H1 (cell line): ENCODE measurements around the gene CHST1. TPM values are rescaled to one million over a fixed set of nuclear protein-coding genes. Genes with fewer than 3 reads are reported as not detected.

ENCODE experiments used
- CHD7 ChIP-seq: fragments of 300-600 bp; sonication (generic); IDR thresholded peaks from 2 replicates; pipeline ENCODE4 v1.7.1; 2012; ENCODE audit warnings: low read length, moderate library complexity, mild to moderate bottlenecking, inconsistent platforms; ENCODE audit not compliant: insufficient replicate concordance
- GABPA ChIP-seq: IDR thresholded peaks from 2 replicates; pipeline ENCODE4 v1.6.1; 2011; ENCODE audit warnings: mild to moderate bottlenecking, low read length, moderate library complexity, borderline replicate concordance; ENCODE audit not compliant: insufficient read depth
- HDAC6 ChIP-seq: IDR thresholded peaks from one replicate; pipeline ENCODE4 v1.7.1; 2012; ENCODE audit warnings: low read depth, mild to moderate bottlenecking, inconsistent platforms, low read length, moderate library complexity
- POU5F1 ChIP-seq: IDR thresholded peaks from 2 replicates; pipeline ENCODE4 v1.6.1; 2011; ENCODE audit warnings: low read depth, mild to moderate bottlenecking, low read length, moderate library complexity
- SIX5 ChIP-seq: IDR thresholded peaks from 2 replicates; pipeline ENCODE4 v1.6.1; 2011; ENCODE audit warnings: mild to moderate bottlenecking, low read depth, low read length
- TBP ChIP-seq: IDR thresholded peaks from 2 replicates; pipeline ENCODE4 v1.6.1; 2011; ENCODE audit warnings: low read depth, low read length, improper control_type of control experiment
- polyA plus RNA-seq, 7 experiments: library from polyadenylated mRNA; depleted of rRNA in 3 of 7; stranded (reverse) in 5 of 7; unstranded in 2 of 7; fragments of >200 nt in 5 of 7; fragments of 200-250 nt in 2 of 7; gene quantifications; 1 replicate in 5 of 7; 2 replicates in 1 of 7; 4 replicates in 1 of 7; pipeline versions ENCODE4 v1.2.1 to v1.2.3, GENCODE V29; 2011 to 2013; ENCODE audit warnings: missing spikeins in 2 of 7, mixed read lengths in 2 of 7
- total RNA-seq: library from RNA; stranded (reverse); fragmentation: NEBNext Ultra II Directional; extraction: Animal tissue kit (Norgen Biotek cat#: 25700); gene quantifications from 2 replicates; pipeline ENCODE4 v1.2.1, GENCODE V29; 2021

Gene CHST1
- total and polyA plus RNA-seq, 2 of the 8 experiments (the other 6 are each of a cell fraction or from before 2014, with no cell fraction given): 1.6 to 3.8 TPM

DNA sequence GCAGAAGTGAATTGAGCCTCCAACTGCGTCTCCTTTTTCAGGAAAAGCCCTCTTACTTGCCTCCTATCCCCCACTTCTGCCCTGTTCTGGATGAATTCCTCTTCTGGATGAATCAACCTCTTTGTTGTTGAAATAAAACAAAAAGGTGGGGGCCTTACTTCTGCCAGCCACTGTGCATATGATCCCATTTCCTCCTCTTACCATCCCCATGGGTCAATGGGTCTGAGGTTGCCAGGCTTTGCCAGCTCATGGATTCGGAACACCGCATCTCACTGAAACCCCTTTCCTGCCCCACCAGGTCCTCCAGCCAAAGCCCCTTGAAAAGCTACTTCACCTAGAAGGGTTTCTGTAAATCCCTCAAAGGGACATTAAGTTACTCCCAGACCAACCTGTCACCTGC is 3.7 kb upstream of the CHST1 start (continued):
- TF ChIP-seq CHD7 (no peak), GABPA (no peak), POU5F1 (no peak), SIX5 (no peak), HDAC6 (no peak), TBP (no peak)
